ENCODE measurements around the gene BCAR1. TPM values are rescaled to one million over a fixed set of nuclear protein-coding genes. Genes with fewer than 3 reads are reported as not detected.
"Not testable (repeated sequence)": the region's sequence is repeated elsewhere in the genome, so short reads cannot be mapped to it uniquely, and the experiment has no call there.

Gene BCAR1
- total and polyA plus RNA-seq, 2 donors, result 2.9 to 14.5 TPM

DNA sequence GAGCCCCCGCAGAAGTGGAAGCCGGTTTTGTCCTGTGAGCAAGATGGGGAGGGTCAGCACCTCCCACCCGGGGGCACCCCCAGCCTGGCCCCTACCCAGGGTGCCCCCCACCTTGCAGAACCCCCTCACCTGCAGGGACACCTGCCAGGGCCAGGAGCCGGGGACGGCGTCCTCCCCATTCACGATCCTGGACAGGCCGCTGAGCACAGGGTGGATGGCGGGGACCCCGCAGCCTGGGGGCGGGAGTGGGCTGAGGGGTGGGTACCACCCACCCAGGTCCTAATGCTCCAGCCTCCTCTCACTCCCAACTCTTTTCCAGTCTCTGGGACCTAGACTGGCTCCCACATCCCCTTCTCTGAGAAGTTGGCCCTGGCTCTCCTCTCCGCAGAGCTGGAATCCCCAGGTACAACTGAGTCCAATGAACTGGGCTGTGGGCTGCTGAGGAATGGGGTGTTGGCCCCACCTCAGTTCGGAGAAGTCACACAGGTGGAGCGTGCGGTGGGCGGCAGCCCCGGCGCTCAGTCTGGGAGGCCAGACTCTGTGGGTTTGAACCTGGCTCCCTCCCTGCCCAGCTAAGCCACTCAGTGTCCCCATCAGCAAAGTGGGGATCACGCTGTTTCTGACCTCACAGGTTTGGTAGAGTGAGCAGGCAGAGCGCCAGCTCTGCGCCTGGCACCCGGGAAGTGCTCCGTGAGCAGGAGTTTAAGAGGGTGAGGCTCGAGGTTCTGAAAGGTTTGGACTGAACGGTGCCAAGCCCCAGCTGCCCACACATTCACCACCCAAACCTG is 45.3 kb downstream of the BCAR1 start:
- H3K27ac ChIP-seq (ENCODE audit: low read depth in 1 of 2, low read length in 1 of 2); H3K36me3 ChIP-seq (ENCODE audit: control insufficient read depth in 2 of 2, insufficient read depth in 2 of 2, low read length in 1 of 2); H3K9me3 ChIP-seq (ENCODE audit: control insufficient read depth in 2 of 2, insufficient read depth in 1 of 2, low read length in 1 of 2); H3K27me3 ChIP-seq (ENCODE audit: control insufficient read depth in 2 of 2, insufficient read depth in 1 of 2, low read length in 1 of 2); H3K4me1 ChIP-seq (ENCODE audit: control insufficient read depth in 2 of 2, insufficient read depth in 2 of 2, low read length in 2 of 2); H3K4me3 ChIP-seq (ENCODE audit: low read length in 2 of 2); DNase-seq (ENCODE audit: low read depth in 6 of 9, low spot score in 9 of 9): not testable (repeated sequence)
- WGBS, result 95% methylated on average over 21 of the region's 25 CpGs

DNA sequence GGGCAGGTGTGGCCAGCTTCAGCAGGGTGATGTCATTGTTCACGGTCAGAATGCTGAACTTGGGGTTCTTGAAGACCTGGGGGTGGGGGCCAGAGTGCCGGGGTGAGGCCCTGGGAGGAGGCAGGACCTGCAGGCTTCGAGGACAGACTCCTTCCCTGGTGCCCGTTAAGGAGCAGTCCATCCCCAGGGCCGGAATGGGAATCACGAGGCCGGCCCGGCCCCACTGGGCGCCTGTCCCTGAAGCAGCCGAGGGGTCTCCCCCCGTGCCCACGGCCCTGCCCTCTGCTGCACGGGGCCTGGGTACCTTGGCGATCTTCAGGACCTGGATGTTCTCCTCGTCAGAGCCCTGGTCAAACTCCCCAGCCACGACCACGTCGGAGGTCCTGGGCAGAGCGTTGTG is 46.0 kb downstream of the BCAR1 start:
- not testable (repeated sequence) for H3K9me3 ChIP-seq (ENCODE audit: control insufficient read depth in 2 of 2, insufficient read depth in 1 of 2, low read length in 1 of 2); H3K36me3 ChIP-seq (ENCODE audit: control insufficient read depth in 2 of 2, insufficient read depth in 2 of 2, low read length in 1 of 2); H3K27me3 ChIP-seq (ENCODE audit: control insufficient read depth in 2 of 2, insufficient read depth in 1 of 2, low read length in 1 of 2); H3K27ac ChIP-seq (ENCODE audit: low read depth in 1 of 2, low read length in 1 of 2); H3K4me3 ChIP-seq (ENCODE audit: low read length in 2 of 2); DNase-seq (ENCODE audit: low read depth in 6 of 9, low spot score in 9 of 9)
- peaks cover 9 to 10% of the 10 kb centered on the region in 2 donors for H3K4me1 ChIP-seq (ENCODE audit: control insufficient read depth in 2 of 2, insufficient read depth in 2 of 2, low read length in 2 of 2)
- WGBS, result 90% methylated on average over 11 of the region's 19 CpGs

DNA sequence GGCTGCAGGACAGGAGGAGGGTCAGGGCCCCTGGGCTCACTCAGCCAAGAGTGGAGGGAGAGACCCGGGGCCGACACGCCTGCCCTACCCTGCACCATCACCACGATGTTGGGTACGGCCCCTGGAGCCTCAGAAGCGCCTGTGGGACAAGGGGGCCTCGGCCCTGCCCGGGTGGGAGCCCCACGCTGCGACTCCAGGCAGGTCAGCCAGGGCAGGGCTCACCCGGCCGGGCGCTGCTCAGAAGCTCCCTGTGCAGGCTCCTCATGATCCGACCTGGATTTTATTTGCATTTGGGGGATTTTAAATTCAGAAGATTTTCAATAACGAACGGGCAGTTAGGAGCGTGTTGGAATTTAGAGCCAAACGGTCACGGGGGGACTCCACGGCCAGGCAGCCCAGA is 46.5 kb downstream of the BCAR1 start:
- H3K27ac ChIP-seq (ENCODE audit: low read depth in 1 of 2, low read length in 1 of 2); H3K9me3 ChIP-seq (ENCODE audit: control insufficient read depth in 2 of 2, insufficient read depth in 1 of 2, low read length in 1 of 2); H3K4me3 ChIP-seq (ENCODE audit: low read length in 2 of 2); H3K27me3 ChIP-seq (ENCODE audit: control insufficient read depth in 2 of 2, insufficient read depth in 1 of 2, low read length in 1 of 2); DNase-seq (ENCODE audit: low read depth in 6 of 9, low spot score in 9 of 9); H3K36me3 ChIP-seq (ENCODE audit: control insufficient read depth in 2 of 2, insufficient read depth in 2 of 2, low read length in 1 of 2): not testable (repeated sequence)
- H3K4me1 ChIP-seq (ENCODE audit: control insufficient read depth in 2 of 2, insufficient read depth in 2 of 2, low read length in 2 of 2), result peaks cover 9 to 10% of the 10 kb centered on the region in 2 donors
- no CpG with 5 or more reads among the region's 20 CpGs for WGBS

DNA sequence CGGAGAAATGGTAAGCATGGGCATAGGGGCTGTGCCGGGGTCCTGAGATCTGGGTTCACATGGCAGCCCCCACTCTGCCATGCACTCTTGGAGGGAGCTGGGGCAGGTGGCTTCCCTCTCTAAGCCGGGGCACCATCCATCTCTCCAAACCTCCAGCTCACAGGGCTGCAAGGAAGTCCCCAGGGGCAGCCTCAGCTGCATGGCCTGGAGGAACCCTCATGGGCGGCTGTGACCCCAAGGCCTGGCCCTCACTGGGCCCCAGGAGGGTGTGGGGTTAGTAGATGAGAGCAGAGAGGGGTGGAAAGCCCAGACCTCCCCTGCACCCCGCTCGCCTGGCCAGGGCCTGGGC is 47.0 kb downstream of the BCAR1 start:
- peaks cover 9 to 10% of the 10 kb centered on the region in 2 donors for H3K4me1 ChIP-seq (ENCODE audit: control insufficient read depth in 2 of 2, insufficient read depth in 2 of 2, low read length in 2 of 2)
- no peaks in the 10 kb centered on the region for H3K27me3 ChIP-seq (ENCODE audit: control insufficient read depth in 2 of 2, insufficient read depth in 1 of 2, low read length in 1 of 2)
- H3K9me3 ChIP-seq (ENCODE audit: control insufficient read depth in 2 of 2, insufficient read depth in 1 of 2, low read length in 1 of 2), result no peaks in the 10 kb centered on the region
- DNase-seq (ENCODE audit: low read depth in 6 of 9, low spot score in 9 of 9), result no peak
- no peaks in the 10 kb centered on the region for H3K36me3 ChIP-seq (ENCODE audit: control insufficient read depth in 2 of 2, insufficient read depth in 2 of 2, low read length in 1 of 2)
- H3K4me3 ChIP-seq (ENCODE audit: low read length in 2 of 2), result no peak overlapping the region
- 93% methylated on average over 6 of the region's 6 CpGs for whole genome bisulfite sequencing
- H3K27ac ChIP-seq (ENCODE audit: low read depth in 1 of 2, low read length in 1 of 2), result no peak overlapping the region

DNA sequence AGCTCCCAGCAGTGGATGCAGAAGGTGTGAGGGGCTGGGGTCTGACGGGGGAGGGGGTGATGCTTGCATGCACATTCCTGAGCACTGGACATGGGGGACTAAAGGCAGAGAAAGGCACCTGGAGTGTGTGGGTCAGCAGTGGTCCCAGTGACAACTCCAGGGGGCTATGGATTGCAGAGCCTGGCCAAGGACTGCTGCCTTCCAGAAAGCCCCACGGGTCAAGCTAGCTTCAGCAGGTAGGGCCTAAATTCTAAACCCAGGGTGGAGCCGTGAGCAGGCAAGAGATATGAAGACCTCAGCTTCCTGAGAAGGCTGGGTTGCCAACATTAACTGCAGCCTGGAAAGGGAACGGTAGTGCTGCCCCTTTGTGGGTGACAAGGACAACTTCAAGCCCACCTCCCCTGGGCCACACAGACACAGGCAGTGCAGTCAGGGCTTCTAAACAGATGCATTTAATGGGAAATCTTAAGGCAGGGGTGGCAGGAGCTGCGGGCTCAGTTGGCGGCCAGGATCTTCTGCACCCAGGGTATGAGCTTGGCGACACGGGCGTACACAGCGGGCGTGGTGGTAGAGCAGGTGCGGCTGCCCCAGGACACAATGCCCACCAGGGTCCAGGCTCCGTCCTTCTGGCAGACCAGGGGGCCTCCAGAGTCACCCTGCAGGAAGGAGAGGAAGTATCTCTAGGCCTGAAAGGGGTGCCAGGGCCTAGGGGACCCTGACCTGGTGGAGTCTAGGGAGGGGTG is 47.6 kb downstream of the BCAR1 start:
- WGBS, result 90% methylated on average over 13 of the region's 13 CpGs
- DNase-seq (ENCODE audit: low read depth in 6 of 9, low spot score in 9 of 9), result no peak
- peaks cover 9 to 10% of the 10 kb centered on the region in 2 donors for H3K4me1 ChIP-seq (ENCODE audit: control insufficient read depth in 2 of 2, insufficient read depth in 2 of 2, low read length in 2 of 2)
- H3K27me3 ChIP-seq (ENCODE audit: control insufficient read depth in 2 of 2, insufficient read depth in 1 of 2, low read length in 1 of 2), result no peaks in the 10 kb centered on the region
- no peak overlapping the region for H3K27ac ChIP-seq (ENCODE audit: low read depth in 1 of 2, low read length in 1 of 2)
- no peak overlapping the region for H3K4me3 ChIP-seq (ENCODE audit: low read length in 2 of 2)
- no peaks in the 10 kb centered on the region for H3K36me3 ChIP-seq (ENCODE audit: control insufficient read depth in 2 of 2, insufficient read depth in 2 of 2, low read length in 1 of 2)
- H3K9me3 ChIP-seq (ENCODE audit: control insufficient read depth in 2 of 2, insufficient read depth in 1 of 2, low read length in 1 of 2), result no peaks in the 10 kb centered on the region

DNA sequence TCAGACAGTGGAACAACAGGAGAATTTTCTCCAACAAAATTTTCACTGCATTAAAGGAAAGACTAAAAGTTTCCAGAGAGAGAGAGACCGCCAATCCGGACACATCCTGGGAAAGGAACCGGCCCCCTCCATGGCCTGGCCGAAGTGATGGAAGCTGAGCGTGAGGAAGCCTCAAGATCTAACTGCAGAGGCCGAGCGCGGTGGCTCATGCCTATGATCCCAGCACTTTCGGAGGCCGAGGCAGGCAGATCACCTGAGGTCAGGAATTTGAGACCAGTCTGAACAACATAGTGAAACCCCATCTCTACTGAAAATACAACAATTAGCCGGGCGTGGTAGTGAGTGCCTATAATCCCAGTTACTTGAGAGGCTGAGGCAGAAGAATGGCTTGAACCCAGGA is 48.3 kb downstream of the BCAR1 start:
- 94% methylated on average over 12 of the region's 12 CpGs for whole genome bisulfite sequencing
- H3K27ac ChIP-seq (ENCODE audit: low read depth in 1 of 2, low read length in 1 of 2), result no peak overlapping the region
- no peak overlapping the region for H3K4me3 ChIP-seq (ENCODE audit: low read length in 2 of 2)
- H3K27me3 ChIP-seq (ENCODE audit: control insufficient read depth in 2 of 2, insufficient read depth in 1 of 2, low read length in 1 of 2), result peaks cover 2 to 3% of the 10 kb centered on the region in 2 donors
- no peaks in the 10 kb centered on the region for H3K36me3 ChIP-seq (ENCODE audit: control insufficient read depth in 2 of 2, insufficient read depth in 2 of 2, low read length in 1 of 2)
- H3K9me3 ChIP-seq (ENCODE audit: control insufficient read depth in 2 of 2, insufficient read depth in 1 of 2, low read length in 1 of 2), result no peaks in the 10 kb centered on the region
- no peak for DNase-seq (ENCODE audit: low read depth in 6 of 9, low spot score in 9 of 9)
- peaks cover 9 to 10% of the 10 kb centered on the region in 2 donors for H3K4me1 ChIP-seq (ENCODE audit: control insufficient read depth in 2 of 2, insufficient read depth in 2 of 2, low read length in 2 of 2)

DNA sequence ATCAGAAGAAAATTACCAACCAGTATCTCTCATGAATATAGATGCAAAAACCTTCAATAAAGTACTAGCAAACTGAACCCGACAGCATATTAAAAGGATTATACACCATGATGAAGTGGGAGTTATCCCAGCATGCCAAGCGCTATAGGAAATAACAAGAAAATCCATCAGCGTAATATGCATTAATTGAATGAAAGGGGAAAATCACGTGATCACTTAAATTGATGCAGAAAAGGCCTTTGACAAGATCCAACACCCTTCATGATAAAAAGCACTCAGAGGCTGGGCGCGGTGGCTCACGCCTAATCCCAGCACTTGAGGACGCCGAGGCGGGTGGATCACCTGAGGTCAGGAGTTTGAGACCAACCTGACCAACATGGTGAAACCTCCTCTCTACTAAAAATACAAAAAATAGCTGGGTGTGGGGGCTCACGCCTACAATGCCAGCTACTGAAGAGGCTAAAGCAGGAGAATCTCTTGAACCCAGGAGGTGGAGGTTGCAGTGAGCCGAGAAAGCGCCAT is 49.3 kb downstream of the BCAR1 start:
- DNase-seq (ENCODE audit: low read depth in 6 of 9, low spot score in 9 of 9), result no peak
- Histone ChIP-seq H3K27ac (ENCODE audit: low read depth in 1 of 2, low read length in 1 of 2) (no peak overlapping the region), H3K36me3 (ENCODE audit: control insufficient read depth in 2 of 2, insufficient read depth in 2 of 2, low read length in 1 of 2) (no peaks in the 10 kb centered on the region), H3K27me3 (ENCODE audit: control insufficient read depth in 2 of 2, insufficient read depth in 1 of 2, low read length in 1 of 2) (peaks cover 6 to 13% of the 10 kb centered on the region in 2 donors), H3K4me3 (ENCODE audit: low read length in 2 of 2) (no peak overlapping the region), H3K9me3 (ENCODE audit: control insufficient read depth in 2 of 2, insufficient read depth in 1 of 2, low read length in 1 of 2) (no peaks in the 10 kb centered on the region), H3K4me1 (ENCODE audit: control insufficient read depth in 2 of 2, insufficient read depth in 2 of 2, low read length in 2 of 2) (peaks cover 10 to 12% of the 10 kb centered on the region in 2 donors)
- over 99% methylated on average over 13 of the region's 13 CpGs for WGBS

DNA sequence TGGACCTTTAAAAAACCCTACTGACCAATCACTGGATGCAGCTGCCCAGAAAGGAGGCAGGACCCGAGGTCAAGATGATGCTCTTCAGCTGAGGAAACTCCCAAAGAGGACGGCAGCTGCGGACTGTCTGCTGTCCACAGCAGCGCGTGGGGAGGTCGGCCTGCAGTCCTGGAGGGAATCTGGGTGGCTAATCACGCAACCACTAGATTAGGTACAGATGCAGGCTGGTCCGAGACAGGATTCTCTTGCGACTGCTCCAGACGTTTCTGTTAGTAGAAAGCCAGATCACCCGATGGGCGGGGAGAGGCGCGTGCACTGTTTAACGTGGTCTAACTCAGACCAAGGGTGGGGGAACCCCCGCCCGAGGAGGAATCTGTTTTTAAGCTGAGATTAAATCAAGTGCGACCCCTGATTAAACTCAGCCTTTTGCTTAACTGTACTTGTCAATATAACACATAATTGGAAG is 53.3 kb downstream of the BCAR1 start:
- Histone ChIP-seq H3K36me3 (ENCODE audit: control insufficient read depth in 2 of 2, insufficient read depth in 2 of 2, low read length in 1 of 2) (no peaks in the 10 kb centered on the region), H3K4me1 (ENCODE audit: control insufficient read depth in 2 of 2, insufficient read depth in 2 of 2, low read length in 2 of 2) (peaks cover 10 to 12% of the 10 kb centered on the region in 2 donors), H3K4me3 (ENCODE audit: low read length in 2 of 2) (no peak overlapping the region), H3K27ac (ENCODE audit: low read depth in 1 of 2, low read length in 1 of 2) (no peak overlapping the region), H3K27me3 (ENCODE audit: control insufficient read depth in 2 of 2, insufficient read depth in 1 of 2, low read length in 1 of 2) (peaks cover 6 to 25% of the 10 kb centered on the region in 2 donors), H3K9me3 (ENCODE audit: control insufficient read depth in 2 of 2, insufficient read depth in 1 of 2, low read length in 1 of 2) (no peaks in the 10 kb centered on the region)
- no peak for DNase-seq (ENCODE audit: low read depth in 6 of 9, low spot score in 9 of 9)
- 67% methylated on average over 18 of the region's 18 CpGs for WGBS

DNA sequence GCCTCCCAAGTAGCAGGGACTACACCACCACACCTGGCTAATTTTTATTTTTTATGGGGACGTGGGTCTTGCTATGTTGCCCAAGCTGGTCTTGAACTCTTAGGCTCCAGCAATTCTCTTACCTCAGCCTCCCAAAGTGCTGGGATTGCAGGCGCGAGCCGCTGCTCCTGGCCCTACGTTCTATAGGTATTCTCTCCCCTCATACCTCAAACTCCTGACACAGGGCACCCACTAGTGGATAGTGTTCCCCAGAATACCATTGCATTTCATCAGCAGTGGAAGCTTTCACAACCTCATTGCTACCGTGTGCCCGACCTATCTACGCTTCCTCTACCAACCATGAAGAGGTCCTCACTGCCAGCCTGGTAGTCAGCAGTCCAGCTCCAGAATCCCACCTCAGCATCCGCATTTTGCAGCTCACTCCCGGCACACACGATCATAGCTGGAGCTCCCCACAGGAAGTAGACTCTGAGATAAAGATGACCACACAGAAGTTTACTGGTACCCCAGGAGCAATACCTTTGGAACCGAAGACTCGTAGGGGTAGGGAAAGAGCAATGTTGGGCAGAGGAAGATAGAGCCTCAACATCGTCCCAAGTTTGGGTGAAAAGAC is 53.8 kb downstream of the BCAR1 start:
- no peak overlapping the region for H3K4me3 ChIP-seq (ENCODE audit: low read length in 2 of 2)
- no peak for DNase-seq (ENCODE audit: low read depth in 6 of 9, low spot score in 9 of 9)
- H3K4me1 ChIP-seq (ENCODE audit: control insufficient read depth in 2 of 2, insufficient read depth in 2 of 2, low read length in 2 of 2), result peaks cover 10 to 12% of the 10 kb centered on the region in 2 donors
- H3K36me3 ChIP-seq (ENCODE audit: control insufficient read depth in 2 of 2, insufficient read depth in 2 of 2, low read length in 1 of 2), result no peaks in the 10 kb centered on the region
- peaks cover 6 to 25% of the 10 kb centered on the region in 2 donors for H3K27me3 ChIP-seq (ENCODE audit: control insufficient read depth in 2 of 2, insufficient read depth in 1 of 2, low read length in 1 of 2)
- H3K9me3 ChIP-seq (ENCODE audit: control insufficient read depth in 2 of 2, insufficient read depth in 1 of 2, low read length in 1 of 2), result no peaks in the 10 kb centered on the region
- WGBS, result 51% methylated on average over 14 of the region's 14 CpGs
- no peak overlapping the region for H3K27ac ChIP-seq (ENCODE audit: low read depth in 1 of 2, low read length in 1 of 2)
